22Rv1 (cell line): ENCODE data around the gene TOMM70.
"Not testable (repeated sequence)": the region's sequence is repeated elsewhere in the genome, so short reads cannot be mapped to it uniquely, and the experiment has no call there.

Source experiments
- CTCF ChIP-seq: fragments of 450-650 bp; IDR thresholded peaks from 2 replicates; pipeline ENCODE4 v1.5.1; 2017; ENCODE audit warnings: mild to moderate bottlenecking
- ZFX ChIP-seq: fragments of 450-650 bp; IDR thresholded peaks from 2 replicates; pipeline ENCODE4 v1.6.1; 2017; ENCODE audit warnings: antibody characterized with exemption, borderline replicate concordance

- not testable (repeated sequence) for TF ChIP-seq CTCF, ZFX
These were observed 64.7 kb downstream of the TOMM70 start for GRCh38 chr3:100336229-100336628.
